Gastroesophageal sphincter (tissue), 4 donors: ENCODE data around the gene PVALB. TPM values are rescaled to one million over a fixed set of nuclear protein-coding genes. Genes with fewer than 3 reads are reported as not detected.

Source experiments
- ATAC-seq: fragments of 150-250 bp; one replicate; pipeline ENCODE4 v1.9.1; 2016; ENCODE audit warnings: mild to moderate bottlenecking, moderate library complexity
- H3K27ac ChIP-seq, 4 donors: fragments of 200-600 bp; sonication (generic) in 3 of 4; 1 replicate in 3 of 4; 2 replicates in 1 of 4; pipeline ENCODE4 v1.5.1; 2016 to 2019
- H3K27me3 ChIP-seq: fragments of 200-600 bp; sonication (generic); one replicate; pipeline ENCODE4 v1.5.1; 2019
- H3K36me3 ChIP-seq, 2 donors: fragments of 200-600 bp; sonication (generic); one replicate each; pipeline ENCODE4 v1.5.1; 2019; ENCODE audit warnings: control low read depth in 1 of 2
- H3K4me1 ChIP-seq, 3 donors: fragments of 200-600 bp; sonication (generic); 1 replicate in 2 of 3; 2 replicates in 1 of 3; pipeline ENCODE4 v1.5.1; 2016 to 2019; ENCODE audit warnings: control low read depth in 2 of 3
- H3K4me3 ChIP-seq, 2 donors: fragments of 200-600 bp; sonication (generic); one replicate each; pipeline ENCODE4 v1.5.1; 2019; ENCODE audit warnings: mild to moderate bottlenecking in 1 of 2, moderate library complexity in 1 of 2
- H3K9me3 ChIP-seq, 3 donors: fragments of 200-600 bp; sonication (generic); one replicate each; pipeline ENCODE4 v1.5.1; 2017 to 2019; ENCODE audit warnings: control low read depth in 2 of 3
- CTCF ChIP-seq, 4 experiments: fragments of 200-600 bp in 2 of 4; fragments of 450-650 bp in 2 of 4; sonication (generic) in 1 of 4; IDR thresholded peaks; one replicate each; pipeline ENCODE4 v1.5.1; 2017 to 2019; ENCODE audit warnings: antibody characterized with exemption in 4 of 4, mild to moderate bottlenecking in 2 of 4, moderate library complexity in 2 of 4
- EP300 ChIP-seq: sonication (generic); formaldehyde crosslinking; IDR thresholded peaks from one replicate; pipeline ENCODE4 v1.6.1; 2017; ENCODE audit warnings: antibody characterized with exemption, mild to moderate bottlenecking
- POLR2A ChIP-seq, 2 donors: fragments of 450-650 bp; IDR thresholded peaks; one replicate each; pipeline ENCODE4 v1.6.1; 2017; ENCODE audit warnings: antibody characterized with exemption in 2 of 2, mild to moderate bottlenecking in 2 of 2, moderate library complexity in 1 of 2
- POLR2AphosphoS5 ChIP-seq: sonication (generic); formaldehyde crosslinking; IDR thresholded peaks from one replicate; pipeline ENCODE4 v1.6.1; 2017; ENCODE audit warnings: antibody characterized with exemption
- WGBS, 2 donors: methylation state at CpG; one replicate each; pipeline ENCODE4 v1.1.5; 2018; ENCODE audit warnings: low coverage in 1 of 2; 5-methylcytosine and 5-hydroxymethylcytosine counted together
- total RNA-seq, 4 donors: library from RNA; depleted of rRNA; stranded (reverse); fragments of >200 nt; gene quantifications; one replicate each; pipeline ENCODE4 v1.1.0, GENCODE V29; 2016

Gene PVALB
- total RNA-seq, 4 donors from 2014 or later: not detected

GRCh38 chr22:36771356-36772063 lies 45.3 kb downstream of the PVALB start:
- Histone ChIP-seq H3K27me3 (no peaks in the 10 kb centered on the region), H3K9me3 (no peaks in the 10 kb centered on the region), H3K4me3 (no peak overlapping the region), H3K4me1 (peaks cover 0 to 18% (median under 1%) of the 10 kb centered on the region in 3 donors), H3K27ac (no peak overlapping the region), H3K36me3 (peaks cover 0 to 20% of the 10 kb centered on the region in 2 donors)
- no peak for ATAC-seq
- TF ChIP-seq POLR2AphosphoS5 (no peak), POLR2A (IDR thresholded peaks at IDR 0.05) (no peak), CTCF (IDR thresholded peaks at IDR 0.05) (no peak), EP300 (no peak)
- WGBS, 2 donors: 94 to 96% methylated on average over 7 to 13 of the region's 13 CpGs

- Histone ChIP-seq H3K4me3 (no peak overlapping the region), H3K27me3 (no peaks in the 10 kb centered on the region), H3K9me3 (no peaks in the 10 kb centered on the region), H3K4me1 (peaks cover 0 to 16% (median 0%) of the 10 kb centered on the region in 3 donors), H3K36me3 (peaks cover 0 to 29% of the 10 kb centered on the region in 2 donors), H3K27ac (no peak overlapping the region)
- no peak for ATAC-seq
- no peak for TF ChIP-seq EP300
- TF ChIP-seq CTCF (IDR thresholded peaks at IDR 0.05): no peak
- TF ChIP-seq POLR2AphosphoS5: no peak
- no peak for TF ChIP-seq POLR2A (IDR thresholded peaks at IDR 0.05)
- WGBS, 2 donors: 33 to 43% methylated on average over 7 to 10 of the region's 11 CpGs
Observed at GRCh38 chr22:36770513-36771231, 46.2 kb downstream of the PVALB start.

DNA sequence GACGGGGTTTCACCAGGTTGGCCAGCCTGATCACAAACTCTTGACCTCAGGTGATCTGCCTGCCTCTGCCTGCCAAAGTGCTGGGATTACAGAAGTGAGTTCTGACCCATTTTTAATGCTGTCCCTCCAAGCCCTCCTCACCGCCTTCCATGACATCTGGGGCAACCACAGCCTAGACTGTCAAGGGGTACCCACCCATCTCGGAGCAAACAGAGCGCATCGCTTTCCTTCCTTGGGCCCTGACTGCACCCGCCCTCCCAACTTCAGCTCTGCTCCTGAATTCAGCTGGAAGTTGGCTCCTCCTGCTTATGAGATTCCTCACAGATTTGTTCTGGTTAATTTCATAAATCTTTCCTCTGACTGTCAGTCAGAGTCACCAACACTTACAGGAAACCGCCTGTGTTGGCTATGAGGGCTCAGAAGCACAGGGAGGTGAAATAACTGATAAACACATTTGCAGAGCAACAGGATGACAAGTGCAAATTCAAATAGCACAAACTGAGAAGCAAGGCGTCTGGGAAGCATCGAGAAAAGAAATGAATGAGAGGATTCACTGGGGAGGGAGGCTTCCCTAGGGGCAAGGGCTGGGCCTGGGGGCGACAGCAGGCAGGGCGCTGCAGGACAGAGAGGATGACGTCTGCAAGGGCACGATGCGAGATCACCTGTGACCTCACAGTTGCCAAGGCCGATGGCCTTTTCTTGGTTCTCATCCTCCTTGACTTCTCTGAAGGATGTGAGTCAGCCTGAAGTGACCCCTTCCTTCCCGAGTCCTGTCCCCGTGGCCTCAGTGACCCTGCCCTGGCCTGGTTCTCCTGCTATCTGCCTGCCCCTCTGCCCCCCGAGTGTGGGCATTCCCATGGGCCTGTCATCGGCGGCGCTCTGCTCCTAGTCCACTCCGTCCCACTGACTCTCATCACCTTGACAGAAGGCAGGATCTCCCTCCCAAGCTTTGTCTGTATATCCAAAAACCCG lies 47.0 kb downstream of the PVALB start:
- TF ChIP-seq POLR2AphosphoS5 (no peak), CTCF (IDR thresholded peaks at IDR 0.05) (no peak), EP300 (no peak), POLR2A (IDR thresholded peaks at IDR 0.05) (no peak)
- no peaks in the 10 kb centered on the region for H3K27me3 ChIP-seq
- peaks cover 0 to 9% (median 0%) of the 10 kb centered on the region in 3 donors for H3K4me1 ChIP-seq
- H3K4me3 ChIP-seq: no peak overlapping the region
- H3K36me3 ChIP-seq: peaks cover 0 to 36% of the 10 kb centered on the region in 2 donors
- no peak overlapping the region for H3K27ac ChIP-seq
- ATAC-seq: no peak
- WGBS, 2 donors: 58 to 60% methylated on average over 11 to 18 of the region's 23 CpGs
- H3K9me3 ChIP-seq: no peaks in the 10 kb centered on the region

GRCh38 chr22:36768616-36769015 lies 48.2 kb downstream of the PVALB start:
- 74 to 88% methylated on average over 10 to 11 of the region's 13 CpGs for WGBS, 2 donors
- Histone ChIP-seq H3K4me1 (peaks cover 0 to 1% (median 0%) of the 10 kb centered on the region in 3 donors), H3K9me3 (no peaks in the 10 kb centered on the region), H3K36me3 (peaks cover 0 to 36% of the 10 kb centered on the region in 2 donors), H3K27ac (no peak overlapping the region), H3K27me3 (no peaks in the 10 kb centered on the region), H3K4me3 (no peak overlapping the region)
- no peak for ATAC-seq
- TF ChIP-seq CTCF (IDR thresholded peaks at IDR 0.05) (no peak), POLR2A (IDR thresholded peaks at IDR 0.05) (no peak), POLR2AphosphoS5 (no peak), EP300 (no peak)
